SH-SY5Y (cell line): ENCODE results near the gene GBX1.

Experiments used
- GATA2 ChIP-seq: IDR thresholded peaks from 2 replicates; pipeline ENCODE4 v1.6.1; 2011; ENCODE audit warnings: mild to moderate bottlenecking, low read depth, low read length
- GATA3 ChIP-seq: IDR thresholded peaks from 2 replicates; pipeline ENCODE4 v1.6.1; 2011; ENCODE audit warnings: low read depth, mild to moderate bottlenecking, low read length, moderate library complexity

The GBX1 gene

GRCh38 chr7:151167197-151167961, at the start of gene GBX1:
Gene GBX1, minus strand, starts transcription at chr7:151167694. Its CDS starts 146 bp downstream, at chr7:151167548.
- TF ChIP-seq GATA3, result no peak
- TF ChIP-seq GATA2, result no peak

GRCh38 chr7:151215396-151215795, 47.9 kb upstream of the GBX1 start:
- no peak for TF ChIP-seq GATA3
- TF ChIP-seq GATA2, result no peak

- TF ChIP-seq GATA2, result no peak
- no peak for TF ChIP-seq GATA3
These were observed 46.3 kb upstream of the GBX1 start for GRCh38 chr7:151213826-151214225.

GRCh38 chr7:151212626-151213025, 45.1 kb upstream of the GBX1 start:
- TF ChIP-seq GATA3 (no peak), GATA2 (no peak)

- TF ChIP-seq GATA3, result no peak
- TF ChIP-seq GATA2, result no peak
These were observed 43.8 kb upstream of the GBX1 start for GRCh38 chr7:151211155-151211772.

GRCh38 chr7:151210087-151210854, 42.8 kb upstream of the GBX1 start, which contains the start of gene H2BK1:
Gene H2BK1, minus strand, starts transcription at chr7:151210488. Its CDS starts 170 bp downstream, at chr7:151210318.
- TF ChIP-seq GATA2 (no peak), GATA3 (no peak)

GRCh38 chr7:151209588-151209987, 42.1 kb upstream of the GBX1 start:
- TF ChIP-seq GATA3 (no peak), GATA2 (no peak)

- TF ChIP-seq GATA3 (no peak), GATA2 (no peak)
These were observed 40.9 kb upstream of the GBX1 start for GRCh38 chr7:151208253-151208862.

- TF ChIP-seq GATA2 (no peak), GATA3 (no peak)
These were observed 40.3 kb upstream of the GBX1 start for GRCh38 chr7:151207804-151208203.

- no peak for TF ChIP-seq GATA3
- no peak for TF ChIP-seq GATA2
These were observed 39.8 kb upstream of the GBX1 start for GRCh38 chr7:151207315-151207714.

- TF ChIP-seq GATA3 (no peak), GATA2 (no peak)
These were observed 39.4 kb upstream of the GBX1 start for GRCh38 chr7:151206914-151207313.

- TF ChIP-seq GATA2 (no peak), GATA3 (no peak)
These were observed 38.2 kb upstream of the GBX1 start for GRCh38 chr7:151205730-151206129.

GRCh38 chr7:151204383-151205032, 37.0 kb upstream of the GBX1 start:
- TF ChIP-seq GATA3, result no peak
- no peak for TF ChIP-seq GATA2

- no peak for TF ChIP-seq GATA2
- no peak for TF ChIP-seq GATA3
These were observed 35.3 kb upstream of the GBX1 start for GRCh38 chr7:151202836-151203235.

- TF ChIP-seq GATA2 (no peak), GATA3 (no peak)
These were observed 34.3 kb upstream of the GBX1 start for GRCh38 chr7:151201751-151202150.
